GM21786 (cell line): ENCODE data around the gene CBX2.

Experiments used
- ATAC-seq: cut with Tn5 transposase; IDR thresholded peaks from one replicate; pipeline ENCODE4 v1.9.1; 2021; ENCODE audit not compliant: unreplicated experiment

Gene CBX2

GRCh38 chr17:79811011-79811867, 33.3 kb downstream of the CBX2 start:
- ATAC-seq = no peak

GRCh38 chr17:79811868-79812352, 34.0 kb downstream of the CBX2 start:
- no peak for ATAC-seq

- no peak for ATAC-seq
Observed at GRCh38 chr17:79812353-79813258, 34.7 kb downstream of the CBX2 start.

GRCh38 chr17:79813297-79814126, 35.6 kb downstream of the CBX2 start:
- no peak for ATAC-seq

- no peak for ATAC-seq
Observed at GRCh38 chr17:79814127-79814973, 36.4 kb downstream of the CBX2 start.

- ATAC-seq = no peak
Observed at GRCh38 chr17:79814974-79815835, 37.3 kb downstream of the CBX2 start.

- no peak for ATAC-seq
Observed at GRCh38 chr17:79815836-79816461, 38.0 kb downstream of the CBX2 start.

- no peak for ATAC-seq
Observed at GRCh38 chr17:79818026-79818758, 40.2 kb downstream of the CBX2 start.

GRCh38 chr17:79819085-79819484, 41.1 kb downstream of the CBX2 start:
- no peak for ATAC-seq

- no peak for ATAC-seq
Observed at GRCh38 chr17:79819534-79820276, 41.8 kb downstream of the CBX2 start.

- no peak for ATAC-seq
Observed at GRCh38 chr17:79820959-79821330, 43.0 kb downstream of the CBX2 start.

GRCh38 chr17:79821331-79822095, 43.6 kb downstream of the CBX2 start:
- ATAC-seq = no peak

- no peak for ATAC-seq
Observed at GRCh38 chr17:79822583-79823124, 44.7 kb downstream of the CBX2 start.

GRCh38 chr17:79824234-79824633, 46.3 kb downstream of the CBX2 start:
- ATAC-seq = no peak

GRCh38 chr17:79824893-79825579, 47.1 kb downstream of the CBX2 start:
- ATAC-seq = no peak

- ATAC-seq = no peak
Observed at GRCh38 chr17:79825580-79825921, 47.6 kb downstream of the CBX2 start.
